Head of caudate nucleus (tissue), 42 donors: ENCODE results near the gene PTER.

Experiments used
- DNase-seq, 42 donors: peaks; one replicate each; pipeline versions ENCODE4 v3.0.0 to v3.0.0-alpha.2; 2020 to 2021; ENCODE audit warnings: mixed read lengths in 7 of 42
- intact Hi-C: fragments of 100-400 bp; cut with DNase I; formaldehyde crosslinking; loops from one replicate; pipeline ENCODE4 v1.15.0; 2022

The PTER gene

DNA sequence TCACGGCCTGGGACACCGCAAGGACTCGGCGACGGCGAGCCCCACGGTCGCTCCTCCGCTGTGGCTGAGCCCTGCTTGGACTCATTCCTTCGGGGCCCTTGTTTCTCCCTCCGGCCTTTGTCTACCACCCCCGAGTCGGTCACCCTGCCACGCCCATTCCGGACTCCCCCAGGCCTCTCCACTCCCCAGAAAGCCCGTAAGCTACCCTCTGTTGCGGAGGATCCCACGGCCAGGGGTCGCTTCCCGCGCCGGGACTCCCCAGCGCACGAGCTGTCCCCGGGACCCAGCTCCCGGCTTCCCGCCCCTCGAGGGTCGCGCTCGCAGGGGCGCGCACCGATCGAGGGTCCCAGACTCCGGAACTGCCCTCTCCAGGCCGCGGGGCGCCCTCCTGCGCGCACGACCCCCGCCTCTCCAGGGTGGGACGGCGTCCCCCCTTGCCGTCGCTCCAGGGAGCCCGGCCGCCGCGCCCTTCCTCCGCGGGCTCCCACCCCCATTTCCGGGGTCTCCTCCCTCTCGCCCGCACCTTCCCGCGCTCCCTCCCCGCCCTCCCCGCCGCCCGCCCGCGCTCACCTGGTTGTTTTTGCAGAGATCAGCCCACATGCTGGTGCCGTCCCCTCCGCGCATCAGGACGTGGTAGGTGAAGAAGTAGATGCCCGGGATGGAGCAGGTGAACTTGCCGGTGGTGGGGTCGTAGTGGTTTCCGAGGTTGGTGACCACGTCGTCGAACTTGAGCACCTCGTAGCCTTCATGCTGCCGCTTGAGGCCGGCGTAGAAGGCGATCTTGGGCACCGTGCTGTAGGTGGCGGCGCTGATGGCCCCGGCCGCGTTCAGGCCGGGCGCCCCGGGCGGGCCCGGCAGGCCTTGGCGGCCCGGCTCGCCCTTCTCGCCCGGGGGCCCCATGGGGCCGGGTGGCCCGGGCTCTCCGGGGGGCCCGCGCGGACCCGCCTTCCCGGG, 83.4 kb downstream of the PTER start:
- no peak for DNase-seq
- intact Hi-C loops = no loop called here

DNA sequence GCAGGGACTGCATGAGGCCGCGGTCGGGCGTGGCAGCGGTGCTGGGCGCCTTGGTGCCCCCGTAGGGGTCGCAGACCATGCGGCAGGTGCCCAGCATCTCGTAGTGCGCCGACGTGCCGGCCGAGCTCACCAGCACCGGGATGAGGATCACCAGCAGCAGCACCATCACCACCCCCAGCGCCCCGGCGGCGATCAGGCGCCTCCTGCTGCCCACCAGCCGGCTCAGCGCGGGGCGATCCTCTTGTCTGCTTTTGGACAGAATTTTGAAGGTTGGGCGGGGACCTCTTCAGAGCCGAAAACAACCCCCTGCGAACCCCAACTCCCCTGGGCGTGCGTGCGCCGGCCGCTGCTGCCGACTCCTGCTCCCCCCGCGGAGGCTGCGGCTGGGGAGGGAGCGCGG, 84.1 kb downstream of the PTER start:
- intact Hi-C loops = no loop called here
- no peak for DNase-seq

DNA sequence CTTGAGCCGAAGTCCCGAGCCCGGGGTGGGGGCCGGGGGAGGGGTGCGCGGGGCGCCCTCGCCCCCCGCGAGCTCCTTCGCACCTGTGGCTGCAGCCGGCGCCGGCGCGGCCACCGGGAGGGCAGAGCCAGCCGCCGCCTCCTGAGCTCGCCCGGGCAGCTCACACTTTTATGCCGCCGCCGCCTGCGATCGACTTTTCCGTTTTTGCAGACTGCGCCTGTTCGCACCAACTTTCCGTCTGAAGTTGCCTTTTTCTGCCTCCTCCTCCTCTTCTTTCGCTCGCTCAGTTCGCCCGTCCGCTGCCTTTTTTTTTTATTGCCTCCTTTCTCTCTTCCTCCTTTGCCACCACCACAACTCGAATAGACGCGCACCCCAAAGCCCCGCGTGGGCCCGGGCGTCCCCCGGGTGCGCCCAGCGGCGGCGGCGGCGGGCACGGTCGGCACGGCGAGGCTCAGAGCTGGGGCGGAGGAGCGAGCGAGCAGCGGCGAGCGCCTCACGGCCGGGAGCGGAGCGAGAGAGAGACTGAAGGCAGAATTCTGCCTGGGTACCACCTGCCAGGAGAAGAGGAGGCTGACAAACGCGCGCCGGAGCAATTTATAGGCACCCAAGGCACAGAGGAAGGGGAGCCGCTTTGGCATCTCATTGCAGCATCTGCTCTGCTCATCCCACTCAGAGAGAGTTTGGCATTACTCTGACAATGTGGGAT, 84.7 kb downstream of the PTER start, which contains the start of gene C1QL3:
C1QL3 (minus strand) TSS at position 569 of the 706 bp plus-strand sequence. CDS start 814 bp downstream, outside the sequence.
- DNase-seq = peak in 6 of 42 donors; percentile 4 to 33 (median 20)
- intact Hi-C loops = no loop called here

DNA sequence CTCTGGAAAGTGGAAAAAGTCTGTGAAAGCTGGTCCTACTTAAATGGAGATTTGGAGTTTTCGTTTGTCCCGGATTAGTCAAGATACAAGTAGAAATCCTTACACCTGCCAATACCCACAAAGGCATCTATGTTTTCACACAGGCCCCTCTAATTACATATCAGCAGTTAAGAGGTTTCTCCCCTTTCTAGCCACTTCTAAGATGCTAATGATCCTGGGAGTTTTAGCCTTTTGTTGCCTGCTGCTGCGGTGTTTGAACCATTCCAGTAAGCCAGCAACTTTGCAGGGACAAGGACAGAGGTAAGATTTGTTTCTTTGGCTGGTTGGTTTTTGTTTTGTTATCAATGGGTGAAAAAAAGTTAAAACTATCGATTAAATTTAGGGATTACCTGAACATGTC, 90.6 kb downstream of the PTER start:
- DNase-seq = no peak
- intact Hi-C loops = no loop called here

DNA sequence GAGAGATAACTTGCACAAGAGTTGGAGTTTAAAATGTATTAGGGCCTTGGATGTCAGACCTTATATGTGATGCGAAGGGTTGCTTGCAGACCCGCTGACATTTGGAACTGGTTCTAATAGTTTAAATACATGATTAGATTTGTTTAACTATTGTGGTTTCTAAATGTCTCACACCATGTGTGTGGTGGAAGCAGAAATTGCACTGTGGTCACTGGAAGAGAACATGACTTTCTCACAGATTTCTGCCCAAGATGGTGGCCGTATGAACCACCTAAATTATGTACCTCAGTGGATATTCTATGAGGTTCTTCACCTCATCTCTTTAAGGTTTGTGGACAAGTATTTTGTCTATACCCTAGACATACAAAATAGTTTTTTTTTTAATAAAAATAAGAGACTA, 93.0 kb downstream of the PTER start:
- intact Hi-C loops = no loop called here
- no peak for DNase-seq

DNA sequence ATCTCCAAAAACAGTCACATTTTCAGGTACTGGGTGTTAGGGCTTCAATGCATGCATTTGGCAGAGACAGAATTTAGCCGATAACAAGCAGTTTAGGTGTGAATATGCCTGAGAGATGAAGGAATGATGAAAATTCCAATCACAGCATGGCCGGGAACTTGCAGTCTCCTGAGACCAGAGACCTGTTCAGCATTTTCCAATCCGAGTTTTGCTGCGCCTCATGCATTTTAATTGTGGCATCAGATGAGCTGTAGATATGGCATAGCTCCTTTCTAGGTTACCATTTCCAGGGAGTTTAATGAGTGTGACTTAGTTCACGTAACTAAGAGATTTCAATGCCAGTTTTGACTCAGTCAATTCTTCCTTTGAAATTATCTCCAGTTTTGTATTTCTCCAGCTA, 99.3 kb downstream of the PTER start:
- intact Hi-C loops = no loop called here

DNA sequence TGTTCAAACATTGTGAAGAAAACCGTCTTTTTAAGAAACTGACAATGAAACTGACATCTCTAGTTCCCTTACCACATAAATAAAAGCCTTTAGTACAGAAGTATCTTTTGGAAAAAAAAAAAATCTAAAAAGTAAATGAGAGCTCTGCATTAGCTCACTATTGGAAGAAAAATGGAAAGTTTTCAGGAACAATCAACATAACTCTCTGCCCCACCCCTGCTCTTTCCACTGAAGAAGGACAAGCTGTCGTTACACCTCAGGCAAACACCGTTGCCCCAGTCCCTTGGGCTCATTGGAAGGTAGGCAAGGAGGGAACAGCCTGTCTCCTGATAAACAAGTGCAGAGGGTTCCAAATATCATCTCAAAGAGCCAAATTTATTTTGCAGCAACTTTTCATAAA, 107.3 kb downstream of the PTER start:
- intact Hi-C loops = no loop called here

More for the DNA sequence above, 99.3 kb downstream of the PTER start:
- DNase-seq = no peak

DNA sequence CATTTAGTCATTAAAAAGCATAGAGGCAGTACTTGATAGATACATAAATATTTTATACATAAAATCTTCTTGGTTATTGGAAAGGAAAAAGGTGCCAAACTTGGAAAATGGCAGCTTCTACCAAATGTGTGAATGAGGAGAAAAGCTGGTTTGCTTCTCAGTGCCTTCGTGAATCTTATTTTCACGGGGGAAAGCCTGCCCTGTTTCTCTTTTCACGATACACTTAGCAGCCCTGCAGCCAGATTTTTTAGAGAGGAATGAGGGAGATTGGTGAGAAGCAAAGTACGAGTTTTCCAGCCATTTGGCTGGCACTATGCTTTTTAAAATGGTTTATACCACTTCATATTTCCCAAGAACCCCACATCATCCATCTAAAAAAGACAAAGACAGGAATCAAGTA, 107.8 kb downstream of the PTER start:
- intact Hi-C loops = no loop called here
- DNase-seq = no peak

More for the DNA sequence above, 107.3 kb downstream of the PTER start:
- no peak for DNase-seq

DNA sequence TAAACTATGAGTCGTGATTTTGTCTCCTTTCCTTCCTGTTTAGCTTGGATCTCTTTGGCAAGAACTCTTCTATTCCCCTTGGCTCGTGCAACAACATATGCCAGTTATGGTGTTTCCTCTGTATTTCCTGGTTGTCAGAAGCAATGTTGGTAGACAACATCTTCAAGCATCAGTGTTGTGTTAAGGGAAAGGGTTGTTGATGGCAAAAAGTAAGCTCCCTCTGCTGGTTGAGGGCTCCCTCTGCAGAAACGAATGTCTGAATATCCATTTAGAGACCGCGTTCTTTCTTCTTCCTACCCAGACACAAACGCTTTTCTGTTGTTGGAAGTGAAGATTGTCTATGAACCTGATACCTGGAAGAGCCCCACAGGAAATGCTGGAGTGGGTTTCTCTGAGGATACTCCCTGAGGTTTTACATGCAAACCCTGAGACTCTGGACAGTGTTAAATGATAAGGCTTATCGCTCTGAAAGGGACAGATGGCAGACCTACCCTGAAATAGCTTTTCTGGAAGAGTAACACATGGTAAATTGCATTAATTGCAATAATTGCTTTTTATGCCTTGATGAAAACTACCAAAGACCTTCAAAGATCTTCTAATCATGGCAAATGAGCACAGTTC, 108.4 kb downstream of the PTER start:
- peak in 2 of 42 donors; percentile 5 to 9 for DNase-seq
- intact Hi-C loops = no loop called here

DNA sequence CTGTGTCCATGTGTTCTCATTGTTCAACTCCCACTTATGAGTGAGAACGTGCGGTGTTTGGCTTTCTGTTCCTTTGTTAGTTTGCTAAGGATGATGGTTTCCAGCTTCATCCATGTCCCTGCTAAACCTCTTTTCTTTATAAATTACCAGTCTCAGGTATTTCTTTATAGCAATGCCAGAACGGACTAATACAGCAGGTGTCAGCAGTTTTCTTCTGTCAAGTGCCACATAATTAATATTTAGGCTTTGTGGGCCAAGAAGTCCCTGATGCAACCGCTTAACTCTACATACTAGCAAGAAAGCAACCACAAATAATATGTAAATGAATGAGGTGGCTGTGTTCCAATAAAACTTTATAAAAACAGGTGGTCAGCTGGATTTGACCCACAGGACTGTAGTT, 111.2 kb downstream of the PTER start:
- no peak for DNase-seq
- intact Hi-C loops = no loop called here

DNA sequence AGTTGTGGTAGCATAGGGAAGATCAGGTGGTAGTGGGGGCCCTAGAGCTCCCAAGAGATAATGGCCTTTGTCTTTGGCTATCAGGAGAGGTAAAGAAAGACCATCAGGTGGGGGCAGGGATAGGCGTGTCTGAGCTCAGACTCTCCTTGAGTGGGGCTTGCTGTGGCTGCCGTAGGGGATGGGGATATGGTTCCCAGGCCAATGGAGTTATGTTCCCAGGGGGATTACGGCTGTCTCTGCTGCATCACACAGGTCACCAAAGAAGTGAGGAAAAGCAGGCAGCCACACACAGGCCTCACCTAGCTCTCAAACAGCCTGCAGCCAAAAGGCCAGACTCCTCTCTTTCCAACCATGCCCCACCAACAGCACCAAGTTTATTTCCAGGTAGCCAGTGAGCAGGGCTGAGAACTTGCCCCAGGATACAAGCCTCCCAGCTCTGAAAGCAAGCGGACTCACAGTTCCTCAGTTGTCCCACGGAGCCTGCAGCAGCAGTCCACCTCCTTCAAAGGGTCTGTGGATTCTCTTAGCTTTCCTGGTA, 122.5 kb downstream of the PTER start:
- intact Hi-C loops = no loop called here
- DNase-seq = no peak

DNA sequence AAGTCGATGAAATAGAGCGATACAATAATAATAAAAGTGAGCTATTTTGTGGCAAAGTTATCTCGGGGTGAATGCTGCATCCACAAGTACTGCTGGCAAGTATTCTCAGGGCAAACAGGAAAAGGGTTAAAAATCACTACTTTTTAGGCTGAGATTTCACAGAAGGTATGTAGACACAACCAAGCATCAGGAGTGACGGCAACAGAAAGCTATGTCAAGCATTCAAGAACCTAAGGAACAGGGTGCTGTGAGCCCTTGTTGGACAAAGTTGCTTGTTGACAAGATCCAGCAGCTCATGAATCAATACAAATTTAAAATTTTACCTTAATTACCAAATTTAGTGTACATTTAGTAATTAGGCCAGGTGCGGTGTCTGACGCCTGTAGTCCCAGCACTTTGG, 126.1 kb downstream of the PTER start:
- intact Hi-C loops = no loop called here
- DNase-seq = no peak
